Posterior cingulate gyrus (tissue), 11 donors: ENCODE measurements around the gene KCNJ6.
"Not testable (repeated sequence)": the region's sequence is repeated elsewhere in the genome, so short reads cannot be mapped to it uniquely, and the experiment has no call there.

Experiments
- DNase-seq, 10 donors: peaks; one replicate each; pipeline versions ENCODE4 v3.0.0 to v3.0.0-alpha.2; 2020 to 2021; ENCODE audit warnings: mixed read lengths in 3 of 10
- intact Hi-C: fragments of 100-400 bp; cut with DNase I; formaldehyde crosslinking; loops from one replicate; pipeline ENCODE4 v1.15.1; 2023

Gene KCNJ6

GRCh38 chr21:37658817-37659458, 257.3 kb downstream of the KCNJ6 start:
- no peak for DNase-seq
- intact Hi-C loops = no loop called here

- intact Hi-C loops = no loop called here
- DNase-seq = no peak
These were observed 258.0 kb downstream of the KCNJ6 start for GRCh38 chr21:37658121-37658816.

DNA sequence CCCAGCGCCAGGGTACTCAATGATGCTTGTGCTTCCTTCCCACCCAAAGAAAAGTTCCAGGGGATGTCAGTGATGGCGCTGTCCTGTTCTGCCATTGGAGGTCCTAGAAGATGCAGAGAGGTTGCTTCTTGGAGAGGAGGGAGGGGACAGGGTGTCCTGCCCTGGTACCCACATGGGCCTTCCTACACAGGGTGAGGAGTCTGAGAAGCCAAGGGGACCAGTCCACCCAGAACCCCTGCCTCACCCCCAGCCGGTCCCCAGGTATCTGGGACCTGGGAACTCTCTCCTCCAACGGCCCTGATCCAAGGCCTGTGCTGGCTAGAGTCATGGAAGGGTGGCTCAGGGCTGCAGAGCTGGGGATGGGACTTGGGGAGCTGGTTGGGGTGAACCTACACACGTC, 259.4 kb downstream of the KCNJ6 start:
- no peak for DNase-seq
- intact Hi-C loops = no loop called here

GRCh38 chr21:37655611-37656300, 260.5 kb downstream of the KCNJ6 start:
- intact Hi-C loops = no loop called here
- no peak for DNase-seq

- intact Hi-C loops = no loop called here
- no peak for DNase-seq
These were observed 261.7 kb downstream of the KCNJ6 start for GRCh38 chr21:37654596-37654995.

DNA sequence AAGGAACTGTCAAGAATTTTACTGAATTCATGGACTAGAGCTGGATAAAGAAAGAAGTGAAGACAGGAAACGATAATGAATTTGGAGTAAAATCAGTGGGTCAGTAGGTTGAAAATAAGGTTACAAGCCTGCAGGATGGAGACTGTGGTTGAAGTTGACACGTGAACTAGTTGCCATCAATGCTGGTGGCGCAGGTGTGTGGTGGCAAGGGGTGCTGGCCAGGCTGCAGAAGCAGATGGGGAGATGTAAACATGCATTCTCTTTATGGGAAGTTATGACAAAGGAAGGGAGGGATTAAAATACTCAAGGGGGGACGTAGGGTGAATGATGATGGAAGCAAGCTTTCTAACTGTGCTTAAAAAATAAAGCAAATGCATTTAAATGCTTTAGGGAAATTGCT, 263.1 kb downstream of the KCNJ6 start:
- intact Hi-C loops = no loop called here
- no peak for DNase-seq

GRCh38 chr21:37647781-37648180, 268.5 kb downstream of the KCNJ6 start:
- no peak for DNase-seq
- intact Hi-C loops = no loop called here

GRCh38 chr21:37646761-37647160, 269.5 kb downstream of the KCNJ6 start:
- DNase-seq, intact Hi-C loops: not testable (repeated sequence)

DNA sequence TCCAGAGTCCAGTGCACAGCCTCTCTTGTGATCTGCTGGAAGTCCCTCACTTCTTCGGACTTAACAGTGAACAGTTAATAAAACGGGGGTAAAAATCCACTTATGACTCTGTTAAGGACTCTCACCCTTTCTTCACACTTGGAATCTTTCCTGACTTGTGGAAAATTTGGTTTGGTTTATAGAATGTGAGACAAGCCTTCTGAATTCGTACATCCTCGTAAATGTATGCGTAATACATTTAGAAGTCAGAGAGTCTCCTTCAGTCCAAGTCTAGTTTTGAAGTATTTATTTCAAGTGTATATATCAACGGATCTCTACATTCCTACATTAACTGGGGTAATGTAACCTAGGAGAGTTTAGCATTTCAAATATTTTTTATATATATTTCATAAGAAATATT, 270.4 kb downstream of the KCNJ6 start:
- no peak for DNase-seq
- intact Hi-C loops = no loop called here

GRCh38 chr21:37644636-37645035, 271.6 kb downstream of the KCNJ6 start:
- intact Hi-C loops = no loop called here
- DNase-seq = no peak

- intact Hi-C loops, DNase-seq: not testable (repeated sequence)
These were observed 272.4 kb downstream of the KCNJ6 start for GRCh38 chr21:37643862-37644261.

DNA sequence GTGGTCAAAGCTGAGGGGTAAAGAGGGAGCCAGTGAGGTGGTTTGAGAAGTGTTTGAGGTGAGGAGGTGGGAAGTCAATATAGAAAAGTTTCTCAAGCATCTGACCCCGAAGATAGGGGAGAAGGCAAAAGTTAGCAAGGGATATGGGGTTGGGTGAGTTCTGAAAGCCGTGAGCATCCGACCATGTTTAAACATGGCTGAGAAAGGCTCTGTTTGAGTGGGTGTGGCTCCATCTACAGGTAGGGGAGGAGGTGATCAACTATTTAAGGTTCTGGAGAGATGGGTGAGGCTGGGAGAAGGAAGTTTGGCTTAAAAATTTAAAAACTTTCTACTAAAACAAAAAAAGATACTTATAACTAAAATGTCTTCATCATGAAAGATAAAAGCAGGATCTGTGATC, 273.8 kb downstream of the KCNJ6 start:
- intact Hi-C loops = no loop called here
- no peak for DNase-seq

GRCh38 chr21:37639756-37640155, 276.5 kb downstream of the KCNJ6 start:
- DNase-seq = no peak
- intact Hi-C loops = no loop called here

- intact Hi-C loops = no loop called here
- no peak for DNase-seq
These were observed 280.0 kb downstream of the KCNJ6 start for GRCh38 chr21:37636152-37636860.

GRCh38 chr21:37631319-37632117, 284.7 kb downstream of the KCNJ6 start:
- intact Hi-C loops = no loop called here
- no peak for DNase-seq

DNA sequence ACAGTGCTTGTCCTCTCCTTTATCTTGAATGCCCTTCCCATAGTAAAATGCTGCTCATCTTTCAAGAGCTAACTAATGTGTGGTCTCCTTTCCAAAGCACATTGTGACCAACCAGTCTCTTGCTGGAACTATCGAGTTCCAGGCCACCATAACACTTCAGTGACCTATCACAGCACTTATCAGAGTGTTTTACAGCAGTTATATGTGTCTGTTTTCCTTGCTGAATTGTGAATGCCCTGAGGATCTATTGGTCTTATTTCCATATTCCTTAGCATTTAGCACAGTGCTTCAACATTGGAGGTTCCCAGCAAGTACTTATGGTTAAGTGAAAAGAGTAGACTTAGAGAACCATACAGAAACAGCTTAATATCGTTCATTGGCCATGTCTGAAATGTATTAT, 285.4 kb downstream of the KCNJ6 start:
- intact Hi-C loops = no loop called here

GRCh38 chr21:37628362-37628761, 287.9 kb downstream of the KCNJ6 start:
- DNase-seq = no peak

More for the DNA sequence above, 285.4 kb downstream of the KCNJ6 start:
- no peak for DNase-seq

GRCh38 chr21:37627561-37627960, 288.7 kb downstream of the KCNJ6 start:
- no peak for DNase-seq
- intact Hi-C loops = no loop called here

More at GRCh38 chr21:37628362-37628761, 287.9 kb downstream of the KCNJ6 start:
- intact Hi-C loops = no loop called here

GRCh38 chr21:37627074-37627473, 289.2 kb downstream of the KCNJ6 start:
- intact Hi-C loops = no loop called here
- no peak for DNase-seq

GRCh38 chr21:37626320-37626719, 289.9 kb downstream of the KCNJ6 start:
- DNase-seq = no peak
- intact Hi-C loops = no loop called here
